ENCODE measurements around the gene ADGRF5.
"Not testable (repeated sequence)": the region's sequence is repeated elsewhere in the genome, so short reads cannot be mapped to it uniquely, and the experiment has no call there.

DNA sequence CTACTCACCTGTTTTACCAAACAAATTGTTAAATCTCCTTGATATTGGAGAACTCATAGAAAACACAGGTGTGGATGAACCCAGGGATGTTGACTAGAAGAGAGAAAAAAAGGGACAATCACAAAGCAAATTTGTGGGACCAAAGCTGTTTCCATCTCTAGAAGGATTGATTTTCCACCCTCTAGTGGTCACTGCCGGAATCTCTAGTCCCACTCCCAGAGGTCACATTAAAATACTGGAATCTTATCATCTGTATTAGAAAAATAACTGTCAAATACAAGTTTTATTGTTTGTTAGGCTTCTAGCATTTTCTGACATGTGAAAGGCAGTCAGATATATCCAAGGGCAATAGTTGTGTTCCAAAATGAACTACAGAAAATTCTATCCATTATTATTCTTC is 65.8 kb downstream of the ADGRF5 start:
- TF ChIP-seq, protein P1, sequence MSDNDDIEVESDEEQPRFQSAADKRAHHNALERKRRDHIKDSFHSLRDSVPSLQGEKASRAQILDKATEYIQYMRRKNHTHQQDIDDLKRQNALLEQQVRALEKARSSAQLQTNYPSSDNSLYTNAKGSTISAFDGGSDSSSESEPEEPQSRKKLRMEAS (IDR thresholded peaks at IDR 0.05; ENCODE audit: low read depth, low read length) = not testable (repeated sequence)
- TF ChIP-seq, protein P2, sequence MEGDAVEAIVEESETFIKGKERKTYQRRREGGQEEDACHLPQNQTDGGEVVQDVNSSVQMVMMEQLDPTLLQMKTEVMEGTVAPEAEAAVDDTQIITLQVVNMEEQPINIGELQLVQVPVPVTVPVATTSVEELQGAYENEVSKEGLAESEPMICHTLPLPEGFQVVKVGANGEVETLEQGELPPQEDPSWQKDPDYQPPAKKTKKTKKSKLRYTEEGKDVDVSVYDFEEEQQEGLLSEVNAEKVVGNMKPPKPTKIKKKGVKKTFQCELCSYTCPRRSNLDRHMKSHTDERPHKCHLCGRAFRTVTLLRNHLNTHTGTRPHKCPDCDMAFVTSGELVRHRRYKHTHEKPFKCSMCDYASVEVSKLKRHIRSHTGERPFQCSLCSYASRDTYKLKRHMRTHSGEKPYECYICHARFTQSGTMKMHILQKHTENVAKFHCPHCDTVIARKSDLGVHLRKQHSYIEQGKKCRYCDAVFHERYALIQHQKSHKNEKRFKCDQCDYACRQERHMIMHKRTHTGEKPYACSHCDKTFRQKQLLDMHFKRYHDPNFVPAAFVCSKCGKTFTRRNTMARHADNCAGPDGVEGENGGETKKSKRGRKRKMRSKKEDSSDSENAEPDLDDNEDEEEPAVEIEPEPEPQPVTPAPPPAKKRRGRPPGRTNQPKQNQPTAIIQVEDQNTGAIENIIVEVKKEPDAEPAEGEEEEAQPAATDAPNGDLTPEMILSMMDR (IDR thresholded peaks at IDR 0.05; ENCODE audit: low read depth, low read length) = peak; percentile 64
- TF ChIP-seq POLR2A (IDR thresholded peaks at IDR 0.05; ENCODE audit: extremely low read depth, insufficient read length); MYC (IDR thresholded peaks at IDR 0.05; ENCODE audit: low read depth, low read length): not testable (repeated sequence)
